Measurements from ENCODE around the gene MCU. TPM values are rescaled to one million over a fixed set of nuclear protein-coding genes. Genes with fewer than 3 reads are reported as not detected.

The MCU gene
- total and polyA plus RNA-seq, 3 donors from 2014 or later = 15.0 to 20.0 (median 16.9) TPM

DNA sequence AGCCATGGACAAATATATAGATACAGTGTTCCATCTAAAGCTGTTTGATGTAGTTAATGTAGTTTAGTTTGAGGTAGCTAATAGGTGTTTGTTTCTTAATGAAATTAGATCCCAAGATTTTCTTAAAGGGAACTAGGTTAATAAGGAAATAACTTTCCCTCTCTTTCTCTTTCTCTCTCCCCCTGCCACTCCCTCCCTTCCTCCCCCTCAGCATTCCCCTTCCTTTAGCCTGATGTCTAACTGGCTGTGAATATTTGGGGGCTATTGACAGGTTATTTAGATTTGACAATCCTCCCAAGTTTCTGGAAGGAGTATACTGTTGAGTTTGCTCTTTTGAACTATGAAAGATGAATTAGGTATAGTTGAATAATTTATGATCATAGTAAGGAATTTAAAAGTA, 136.4 kb downstream of the MCU start:
- intact Hi-C loops (cut with DNase I; ENCODE audit: low total_unique reads) = no loop called here
- Histone ChIP-seq H3K27me3 (no peaks in the 10 kb centered on the region), H3K4me3 (no peak overlapping the region), H3K36me3 (ENCODE audit: low read depth, missing control alignments) (no peaks in the 10 kb centered on the region), H3K27ac (no peak overlapping the region), H3K4me1 (no peaks in the 10 kb centered on the region), H3K9me3 (no peaks in the 10 kb centered on the region)
- no peak for DNase-seq
- TF ChIP-seq, protein P1, sequence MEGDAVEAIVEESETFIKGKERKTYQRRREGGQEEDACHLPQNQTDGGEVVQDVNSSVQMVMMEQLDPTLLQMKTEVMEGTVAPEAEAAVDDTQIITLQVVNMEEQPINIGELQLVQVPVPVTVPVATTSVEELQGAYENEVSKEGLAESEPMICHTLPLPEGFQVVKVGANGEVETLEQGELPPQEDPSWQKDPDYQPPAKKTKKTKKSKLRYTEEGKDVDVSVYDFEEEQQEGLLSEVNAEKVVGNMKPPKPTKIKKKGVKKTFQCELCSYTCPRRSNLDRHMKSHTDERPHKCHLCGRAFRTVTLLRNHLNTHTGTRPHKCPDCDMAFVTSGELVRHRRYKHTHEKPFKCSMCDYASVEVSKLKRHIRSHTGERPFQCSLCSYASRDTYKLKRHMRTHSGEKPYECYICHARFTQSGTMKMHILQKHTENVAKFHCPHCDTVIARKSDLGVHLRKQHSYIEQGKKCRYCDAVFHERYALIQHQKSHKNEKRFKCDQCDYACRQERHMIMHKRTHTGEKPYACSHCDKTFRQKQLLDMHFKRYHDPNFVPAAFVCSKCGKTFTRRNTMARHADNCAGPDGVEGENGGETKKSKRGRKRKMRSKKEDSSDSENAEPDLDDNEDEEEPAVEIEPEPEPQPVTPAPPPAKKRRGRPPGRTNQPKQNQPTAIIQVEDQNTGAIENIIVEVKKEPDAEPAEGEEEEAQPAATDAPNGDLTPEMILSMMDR (IDR thresholded peaks at IDR 0.05) = no peak
- TF ChIP-seq POLR2A (IDR thresholded peaks at IDR 0.05) = no peak

DNA sequence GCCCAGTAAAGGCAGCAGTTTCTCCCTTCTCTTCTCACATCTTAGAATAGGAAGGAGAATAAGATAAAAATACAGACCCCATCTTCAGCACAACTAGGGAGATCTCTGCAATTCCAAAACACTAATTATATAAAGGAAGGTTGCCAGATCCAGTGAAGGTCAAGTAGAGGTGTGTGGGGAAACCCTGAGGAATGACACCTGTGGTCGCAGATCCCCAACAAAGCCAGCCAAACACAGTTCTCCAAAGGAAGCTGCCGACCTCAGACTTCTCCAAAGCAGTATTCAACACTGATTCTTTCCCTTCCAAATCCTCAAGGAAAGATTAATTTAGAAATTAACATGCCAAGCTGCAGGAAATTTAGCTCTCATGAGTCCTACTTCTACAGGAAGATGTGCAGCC, 138.7 kb downstream of the MCU start:
- 61 to 68% methylated on average over 2 of the region's 2 CpGs for WGBS, 2 donors
- Histone ChIP-seq H3K9me3 (no peaks in the 10 kb centered on the region), H3K4me1 (no peaks in the 10 kb centered on the region), H3K27ac (no peak overlapping the region), H3K27me3 (no peaks in the 10 kb centered on the region), H3K4me3 (no peak overlapping the region), H3K36me3 (ENCODE audit: low read depth, missing control alignments) (no peaks in the 10 kb centered on the region)
- intact Hi-C loops (cut with DNase I; ENCODE audit: low total_unique reads) = loop anchor here (5.0 to 10.0 kb wide), 2 partner anchors 136 to 468 kb away; partner anchors contain the start of gene MCU
- no peak for DNase-seq
- no peak for TF ChIP-seq POLR2A (IDR thresholded peaks at IDR 0.05)
- TF ChIP-seq, protein P1 (IDR thresholded peaks at IDR 0.05) = no peak

DNA sequence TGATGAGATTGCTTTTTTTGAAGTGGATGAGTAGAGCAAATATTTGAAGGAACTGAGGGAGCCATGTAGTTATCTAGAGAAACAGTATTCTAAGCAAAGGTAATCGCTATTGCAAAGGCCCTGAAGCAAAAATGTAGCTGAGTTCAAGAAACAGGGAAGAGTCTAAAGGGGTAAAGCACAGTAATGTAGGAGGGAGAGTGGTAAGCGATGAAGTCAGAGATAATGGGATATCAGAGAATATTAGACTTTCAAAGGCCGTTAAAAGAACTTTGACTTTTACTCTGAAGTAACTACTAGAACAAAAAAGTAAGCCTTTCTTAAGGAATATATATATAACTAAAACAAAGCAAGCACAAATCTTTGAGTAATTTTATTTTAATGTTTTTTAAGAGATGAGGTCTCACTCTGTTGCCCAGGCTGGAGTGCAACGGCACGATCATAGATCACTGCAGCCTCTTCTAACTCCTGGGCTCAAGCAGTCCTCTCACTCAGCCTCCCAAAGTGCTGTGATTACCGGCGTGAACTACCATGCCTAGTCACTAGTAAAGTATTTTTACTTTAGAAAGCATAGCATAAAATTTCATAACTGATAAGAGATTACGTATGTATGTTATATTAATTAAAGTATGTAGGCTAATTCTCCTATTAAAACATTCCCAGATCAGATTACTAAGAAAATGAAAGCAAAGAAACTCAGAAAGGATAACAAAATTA, 139.9 kb downstream of the MCU start:
- no peak overlapping the region for H3K4me3 ChIP-seq
- no peaks in the 10 kb centered on the region for H3K9me3 ChIP-seq
- DNase-seq = no peak
- intact Hi-C loops (cut with DNase I; ENCODE audit: low total_unique reads) = loop anchor here (5.0 to 10.0 kb wide), 2 partner anchors 137 to 470 kb away; partner anchors contain the start of gene MCU
- H3K4me1 ChIP-seq = no peaks in the 10 kb centered on the region
- H3K27me3 ChIP-seq = no peaks in the 10 kb centered on the region
- 62 to 70% methylated on average over 8 of the region's 8 CpGs for WGBS, 2 donors
- no peak overlapping the region for H3K27ac ChIP-seq
- TF ChIP-seq, protein P1 (IDR thresholded peaks at IDR 0.05) = no peak
- no peak for TF ChIP-seq POLR2A (IDR thresholded peaks at IDR 0.05)
- no peaks in the 10 kb centered on the region for H3K36me3 ChIP-seq (ENCODE audit: low read depth, missing control alignments)

DNA sequence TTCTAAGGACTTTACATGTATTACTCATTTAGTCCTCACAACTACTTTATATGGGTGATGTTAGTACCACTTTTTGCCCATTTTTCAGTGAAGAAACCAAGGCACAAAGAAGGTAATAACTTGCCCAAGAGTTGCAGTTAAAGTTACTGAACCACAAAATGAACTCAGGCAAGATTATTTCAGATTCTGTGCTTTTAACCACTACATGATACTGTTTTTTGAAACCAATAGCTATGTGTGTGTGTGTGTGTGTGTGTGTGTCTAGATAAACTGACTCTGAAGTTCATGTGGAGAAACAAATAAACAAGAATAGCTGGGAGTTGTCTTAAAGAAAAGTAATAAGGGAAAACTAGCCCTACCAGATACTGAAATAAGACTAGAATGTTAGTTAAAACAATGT, 140.8 kb downstream of the MCU start:
- Histone ChIP-seq H3K9me3 (no peaks in the 10 kb centered on the region), H3K4me1 (no peaks in the 10 kb centered on the region), H3K27me3 (no peaks in the 10 kb centered on the region), H3K4me3 (no peak overlapping the region), H3K36me3 (ENCODE audit: low read depth, missing control alignments) (no peaks in the 10 kb centered on the region), H3K27ac (no peak overlapping the region)
- DNase-seq = no peak
- TF ChIP-seq, protein P1 (IDR thresholded peaks at IDR 0.05) = no peak
- TF ChIP-seq POLR2A (IDR thresholded peaks at IDR 0.05) = no peak
- intact Hi-C loops (cut with DNase I; ENCODE audit: low total_unique reads) = loop anchor here (5.0 to 10.0 kb wide), 2 partner anchors 138 to 470 kb away; partner anchors contain the start of gene MCU

Measured in testis (tissue), 3 donors.